GM19099 (cell line): ENCODE results near the gene TOPORS.
A peak's percentile ranks its signal among the peaks of the same experiment; 100 is the strongest.

Experiments
- POLR2A ChIP-seq: IDR thresholded peaks from 3 replicates; pipeline ENCODE4 v1.6.1; 2011; ENCODE audit warnings: low read depth; ENCODE audit not compliant: insufficient read length; ENCODE audit errors: extremely low read depth

Gene TOPORS

DNA sequence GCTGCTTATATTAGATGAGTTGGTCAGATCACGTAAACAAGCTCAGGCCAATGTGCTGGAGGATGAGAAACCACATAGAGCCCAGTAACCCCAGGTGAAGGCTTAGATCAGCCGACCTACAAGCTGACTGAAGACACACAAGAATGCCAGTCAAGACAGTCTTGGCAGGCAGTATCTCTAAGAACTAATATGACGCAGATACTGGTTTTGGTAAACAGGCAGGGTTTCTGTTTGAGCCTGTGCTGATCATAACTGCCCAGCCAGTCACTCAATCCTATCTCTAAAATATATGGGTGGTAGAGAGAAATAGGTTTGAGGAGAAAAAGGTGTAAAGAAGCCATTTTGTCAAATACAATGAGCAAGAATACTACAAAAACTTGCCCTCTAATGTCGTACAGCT is 18.6 kb downstream of the TOPORS start:
- no peak for TF ChIP-seq POLR2A

DNA sequence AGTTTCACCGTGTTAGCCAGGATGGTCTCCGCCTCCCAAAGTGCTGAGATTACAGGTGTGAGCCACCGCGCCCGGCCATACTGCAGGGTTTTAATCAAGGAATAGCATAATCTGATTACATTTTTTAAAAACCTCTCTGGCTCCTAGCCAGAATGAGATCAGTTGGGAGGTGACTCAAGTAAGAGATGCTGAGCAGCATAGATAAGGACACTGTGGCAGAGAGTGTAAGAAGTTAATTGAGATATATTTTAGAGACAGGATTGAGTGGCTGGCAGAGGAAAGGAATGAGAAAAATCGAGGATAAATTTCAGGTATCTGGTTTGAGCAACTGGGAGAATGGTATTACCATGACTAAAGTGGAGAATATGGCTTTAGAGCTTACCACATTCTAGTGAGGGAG is 19.1 kb downstream of the TOPORS start:
- TF ChIP-seq POLR2A, result no peak

DNA sequence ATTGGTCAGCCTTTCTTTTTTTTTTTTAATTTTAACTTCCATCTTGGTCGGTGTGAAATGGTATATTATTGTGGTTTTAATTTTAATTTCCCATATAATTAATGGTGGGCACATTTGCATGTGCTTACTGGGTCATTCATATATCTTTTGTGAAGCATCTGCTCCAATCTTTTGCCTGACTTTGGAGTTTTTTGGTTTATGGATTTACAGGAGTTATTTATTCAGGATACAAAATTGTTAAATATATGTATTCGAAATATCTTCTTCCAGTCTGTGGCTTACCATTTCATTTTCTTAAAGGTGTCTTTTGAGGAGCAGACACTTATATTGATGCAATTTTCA is 25.7 kb downstream of the TOPORS start:
- TF ChIP-seq POLR2A, result no peak

DNA sequence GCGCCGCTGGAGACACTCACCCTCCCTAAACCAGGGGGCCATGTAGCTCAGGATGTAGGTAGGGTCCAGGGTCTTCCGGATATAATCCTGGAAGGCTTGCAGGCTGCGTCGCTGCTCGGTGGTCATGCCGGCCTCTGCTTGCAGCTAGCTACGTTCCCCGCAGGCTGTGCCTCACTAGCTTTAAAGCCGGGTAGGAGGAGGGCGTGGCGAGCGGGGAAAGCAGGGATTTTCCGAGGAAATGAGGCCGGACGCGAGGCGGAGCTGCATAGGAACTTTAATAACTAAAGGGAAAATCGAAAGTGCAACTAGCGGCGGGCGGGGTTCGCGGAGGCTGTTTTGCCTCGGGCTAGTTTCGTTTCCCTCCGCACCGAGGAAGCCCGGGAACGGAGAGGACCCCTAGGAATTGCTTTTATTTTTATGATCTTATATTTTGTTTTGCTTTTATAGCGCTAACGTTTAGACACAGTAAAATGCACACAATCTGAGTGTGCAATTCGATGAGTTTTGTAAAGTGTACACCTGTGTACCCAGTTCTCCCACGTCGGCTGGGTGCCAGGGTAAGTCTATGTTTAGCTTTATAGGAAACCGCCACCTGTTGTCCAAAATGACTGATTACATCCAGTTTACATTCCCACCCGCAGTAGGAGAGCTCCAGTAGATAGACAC is 26.2 kb downstream of the TOPORS start, which contains the start of gene RIGI:
Gene RIGI (minus strand): TSS at position 156 of the 666 bp plus-strand sequence. CDS start 30 bp downstream, at position 126.
- TF ChIP-seq POLR2A, result peak; percentile 71

DNA sequence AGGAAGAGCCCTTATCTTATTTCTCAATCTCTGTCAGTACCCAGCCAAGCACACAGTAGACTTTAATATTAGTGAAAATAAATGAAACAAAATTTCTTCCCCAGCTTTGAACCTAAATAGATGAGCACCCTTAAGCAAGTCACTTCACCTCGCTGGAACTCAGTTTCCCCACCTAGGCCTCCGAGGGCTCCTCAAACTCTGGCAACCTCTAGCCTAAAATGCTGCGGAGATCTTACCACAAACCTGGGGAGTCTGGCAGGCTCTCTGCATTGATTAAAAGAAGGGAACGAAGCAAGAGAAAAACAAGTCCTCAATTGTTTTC is 26.7 kb downstream of the TOPORS start:
- no peak for TF ChIP-seq POLR2A

DNA sequence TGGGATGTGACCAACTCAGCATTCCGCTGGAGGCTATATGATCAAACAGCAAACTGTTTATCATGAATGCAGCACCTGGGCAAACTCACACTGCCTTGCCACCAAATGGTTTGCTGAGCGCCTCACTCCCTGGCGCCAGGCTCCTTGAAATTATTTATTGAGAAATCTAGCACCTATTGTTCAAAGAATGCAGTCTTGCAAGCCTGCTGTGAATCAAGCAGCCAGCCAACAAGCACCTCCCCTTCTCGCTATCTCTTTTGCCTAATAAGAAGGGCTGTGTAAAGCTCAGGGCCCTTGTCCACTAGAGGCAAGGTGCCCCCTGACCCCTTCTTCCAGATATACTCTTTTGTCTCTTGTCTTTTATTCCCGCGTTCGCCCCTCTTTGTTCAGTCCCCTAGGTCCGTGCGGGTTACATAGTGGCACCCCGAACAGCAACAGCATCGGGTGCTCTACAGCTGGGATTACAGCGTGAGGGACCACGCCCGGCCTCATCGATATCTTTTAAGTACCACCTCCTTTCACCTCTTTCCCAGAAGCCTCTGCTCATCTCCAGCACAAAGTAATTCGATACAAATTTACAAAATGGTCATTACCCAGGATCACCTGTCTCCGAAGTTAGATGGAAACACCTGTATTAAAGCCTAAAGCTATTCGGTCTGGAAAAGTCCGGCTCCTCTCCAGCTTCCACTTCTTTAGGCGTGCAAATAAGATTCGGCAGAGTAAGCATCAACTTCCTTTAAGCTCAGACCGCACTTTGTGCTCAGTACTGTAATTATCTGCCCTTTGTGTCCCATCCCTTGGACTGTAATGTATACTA is 27.3 kb downstream of the TOPORS start:
- no peak for TF ChIP-seq POLR2A

- TF ChIP-seq POLR2A, result no peak
These were observed 28.5 kb downstream of the TOPORS start for GRCh38 chr9:32523910-32524309.

DNA sequence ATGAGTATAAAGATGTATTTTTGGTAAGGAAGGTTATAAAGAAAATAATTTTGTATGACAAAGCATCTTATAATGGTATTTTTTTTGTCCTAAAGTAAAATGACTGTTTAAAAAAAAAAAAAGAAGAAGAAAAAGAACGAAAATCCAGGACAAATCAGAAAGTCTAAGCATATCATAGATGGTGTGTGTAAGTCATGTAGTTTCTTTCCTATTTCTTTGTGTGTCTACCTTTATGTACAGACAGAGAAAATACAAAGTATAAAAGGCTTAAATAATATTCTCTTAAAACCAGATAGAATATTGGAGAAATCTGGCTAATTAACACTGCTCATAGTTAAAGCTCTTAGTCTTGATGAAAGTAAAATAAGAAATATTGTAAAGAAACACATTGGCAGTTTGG is 34.1 kb downstream of the TOPORS start:
- TF ChIP-seq POLR2A, result no peak

- no peak for TF ChIP-seq POLR2A
These were observed 36.1 kb downstream of the TOPORS start for GRCh38 chr9:32516241-32516640.

DNA sequence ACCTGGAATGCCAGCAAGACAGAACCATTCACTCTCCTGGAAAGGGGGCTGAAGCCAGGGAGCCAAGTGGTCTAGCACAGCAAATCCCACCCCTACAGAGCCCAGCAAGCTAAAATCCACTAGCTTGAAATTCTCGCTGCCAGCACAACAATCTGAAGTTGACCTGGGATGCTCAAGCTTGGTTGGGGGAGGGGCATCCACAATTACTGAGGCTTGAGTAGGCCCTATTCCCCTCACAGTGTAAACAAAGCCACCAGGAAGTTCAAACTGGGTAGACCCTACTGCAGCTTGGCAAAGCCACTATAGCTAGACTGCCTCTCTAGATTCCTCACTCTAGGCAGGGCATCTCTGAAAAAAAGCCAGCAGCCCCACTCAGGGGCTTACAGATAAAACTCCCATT is 43.7 kb downstream of the TOPORS start:
- TF ChIP-seq POLR2A, result no peak

DNA sequence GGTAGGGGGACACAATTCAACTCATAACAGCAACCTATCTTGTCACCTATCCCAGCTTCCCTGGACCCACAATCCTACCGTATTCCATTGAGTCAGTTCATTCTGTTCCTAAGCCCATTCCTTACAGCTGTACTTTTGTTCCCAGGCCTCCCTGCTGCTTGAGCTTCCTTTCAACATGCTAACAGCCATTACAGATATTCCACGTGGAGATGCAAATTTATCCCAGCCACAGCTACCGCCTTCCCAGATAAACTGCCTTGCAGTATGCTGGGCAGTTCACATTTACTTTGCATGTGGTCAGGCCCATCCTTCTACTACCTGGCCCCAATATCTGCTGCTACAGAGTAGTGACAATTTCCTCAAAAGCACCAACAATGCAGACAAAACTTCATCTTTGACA is 49.4 kb downstream of the TOPORS start:
- no peak for TF ChIP-seq POLR2A

DNA sequence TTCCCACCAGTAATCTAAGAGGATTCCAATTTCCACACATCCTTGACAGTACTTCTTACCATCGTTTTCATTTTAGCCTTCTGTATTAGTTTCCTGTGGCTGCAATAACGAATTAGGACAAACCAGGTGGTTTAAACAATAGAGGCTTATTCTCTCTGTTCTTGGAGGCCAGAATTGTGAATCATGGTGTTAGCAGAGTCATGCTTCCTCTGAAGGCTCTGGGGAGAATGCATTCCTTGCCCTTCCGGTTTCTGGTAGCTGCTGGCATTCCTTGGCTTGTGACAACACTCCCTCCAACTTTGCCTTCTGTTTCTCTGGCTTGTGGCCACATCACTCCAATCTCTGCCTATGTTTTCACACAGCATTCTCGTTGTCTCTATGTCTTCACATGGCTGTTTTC is 49.9 kb downstream of the TOPORS start:
- no peak for TF ChIP-seq POLR2A

GRCh38 chr9:32501868-32502267 is 50.5 kb downstream of the TOPORS start:
- no peak for TF ChIP-seq POLR2A

DNA sequence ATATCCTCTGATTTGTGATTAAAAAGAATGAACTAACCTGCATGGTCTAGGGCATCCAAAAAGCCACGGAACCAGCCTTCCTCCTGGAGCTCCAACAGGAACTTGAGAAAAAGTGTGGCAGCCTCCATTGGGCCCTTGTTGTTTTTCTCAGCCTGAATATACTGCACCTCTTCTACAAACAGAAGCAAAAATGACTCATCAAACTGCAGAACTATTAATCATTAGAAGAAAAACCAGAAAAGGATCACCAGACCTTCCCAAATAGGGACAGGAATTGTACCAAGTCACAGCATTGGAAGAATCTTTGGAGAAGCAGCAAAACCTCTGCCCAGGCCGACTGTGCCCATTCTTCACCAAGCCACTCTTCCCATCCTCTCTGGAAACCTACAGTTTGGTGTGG is 51.6 kb downstream of the TOPORS start:
- no peak for TF ChIP-seq POLR2A

- no peak for TF ChIP-seq POLR2A
These were observed 54.5 kb downstream of the TOPORS start for GRCh38 chr9:32497921-32498320.

- no peak for TF ChIP-seq POLR2A
These were observed 61.8 kb downstream of the TOPORS start for GRCh38 chr9:32490601-32491000.
